ENCODE measurements around the gene IL34.

DNA sequence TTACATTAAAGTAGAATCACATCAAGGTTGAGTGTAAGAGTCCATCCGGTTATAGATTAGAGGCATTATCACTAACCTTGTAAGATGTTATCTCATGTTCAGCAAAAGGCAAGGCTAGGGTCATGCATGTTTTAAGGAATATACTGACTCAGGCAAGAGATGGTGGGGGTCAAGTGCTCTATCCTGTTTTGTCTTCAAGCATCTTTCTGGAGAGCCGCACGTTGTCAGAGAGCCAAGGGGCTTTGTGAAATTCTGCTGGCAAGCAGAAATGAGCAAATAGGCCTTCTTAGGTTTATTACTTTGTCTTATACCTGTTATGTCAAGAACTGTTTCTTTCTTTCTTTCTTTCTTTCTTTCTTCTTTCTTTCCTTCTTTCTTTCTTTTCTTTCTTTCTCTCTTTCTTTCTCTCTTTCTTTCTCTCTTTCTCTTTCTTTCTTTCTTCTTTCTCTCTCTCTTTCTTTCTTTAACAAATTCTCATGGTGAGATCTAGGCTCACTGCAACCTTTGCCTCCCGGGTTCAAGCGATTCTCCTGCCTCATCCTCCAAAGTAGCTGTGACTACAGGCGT, 47.3 kb upstream of the IL34 start:
- TF ChIP-seq EP300 (IDR thresholded peaks at IDR 0.05) (no peak), POLR2A (IDR thresholded peaks at IDR 0.05) (no peak), POLR2AphosphoS5 (IDR thresholded peaks at IDR 0.05) (no peak)
- TF ChIP-seq, protein P1, sequence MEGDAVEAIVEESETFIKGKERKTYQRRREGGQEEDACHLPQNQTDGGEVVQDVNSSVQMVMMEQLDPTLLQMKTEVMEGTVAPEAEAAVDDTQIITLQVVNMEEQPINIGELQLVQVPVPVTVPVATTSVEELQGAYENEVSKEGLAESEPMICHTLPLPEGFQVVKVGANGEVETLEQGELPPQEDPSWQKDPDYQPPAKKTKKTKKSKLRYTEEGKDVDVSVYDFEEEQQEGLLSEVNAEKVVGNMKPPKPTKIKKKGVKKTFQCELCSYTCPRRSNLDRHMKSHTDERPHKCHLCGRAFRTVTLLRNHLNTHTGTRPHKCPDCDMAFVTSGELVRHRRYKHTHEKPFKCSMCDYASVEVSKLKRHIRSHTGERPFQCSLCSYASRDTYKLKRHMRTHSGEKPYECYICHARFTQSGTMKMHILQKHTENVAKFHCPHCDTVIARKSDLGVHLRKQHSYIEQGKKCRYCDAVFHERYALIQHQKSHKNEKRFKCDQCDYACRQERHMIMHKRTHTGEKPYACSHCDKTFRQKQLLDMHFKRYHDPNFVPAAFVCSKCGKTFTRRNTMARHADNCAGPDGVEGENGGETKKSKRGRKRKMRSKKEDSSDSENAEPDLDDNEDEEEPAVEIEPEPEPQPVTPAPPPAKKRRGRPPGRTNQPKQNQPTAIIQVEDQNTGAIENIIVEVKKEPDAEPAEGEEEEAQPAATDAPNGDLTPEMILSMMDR (IDR thresholded peaks at IDR 0.05): no peak

All from upper lobe of left lung (tissue), 4 donors.